ENCODE results near the gene ZNF616. TPM values are rescaled to one million over a fixed set of nuclear protein-coding genes. Genes with fewer than 3 reads are reported as not detected.
A peak's percentile ranks its signal among the peaks of the same experiment; 100 is the strongest.
"Not testable (repeated sequence)": the region's sequence is repeated elsewhere in the genome, so short reads cannot be mapped to it uniquely, and the experiment has no call there.

Gene ZNF616
- total RNA-seq, 2 experiments from 2014 or later: 6.2 to 8.4 TPM

DNA sequence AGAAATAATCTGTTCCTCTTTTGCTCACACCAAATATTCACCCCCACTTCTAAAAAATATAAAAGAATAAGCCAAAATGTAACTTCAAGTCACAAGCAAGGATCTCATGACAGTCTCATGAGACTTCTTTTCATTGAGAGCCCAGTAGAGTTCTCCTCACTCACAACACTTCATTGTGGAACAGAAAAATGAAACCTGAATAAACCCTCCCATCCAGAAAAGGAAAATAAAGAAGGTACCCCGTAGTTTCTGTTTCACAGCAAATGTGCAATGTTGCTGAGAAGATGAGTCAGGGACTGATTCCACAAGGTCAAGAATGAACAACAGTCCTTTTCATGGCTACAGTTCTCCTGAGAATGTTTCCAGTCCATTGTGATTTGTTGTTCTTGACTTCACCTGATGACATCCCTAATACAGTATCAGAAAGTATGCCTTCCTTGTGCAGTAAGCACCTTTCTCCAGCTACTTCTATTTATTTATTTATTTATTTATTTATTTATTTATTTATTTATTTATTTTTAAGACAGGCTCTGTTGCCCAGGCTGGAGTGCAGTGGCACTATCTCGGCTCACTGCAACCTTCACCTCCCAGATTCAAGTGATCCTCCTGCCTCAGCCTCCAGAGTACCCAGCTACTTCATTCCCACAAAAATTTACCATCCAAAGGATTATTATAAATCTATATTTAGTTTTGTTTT lies 37.7 kb downstream of the ZNF616 start:
- H3K4me3 Mint-ChIP-seq: no peak overlapping the region
- H3K9me3 Mint-ChIP-seq (ENCODE audit: insufficient read depth): peaks cover 38% of the 10 kb centered on the region
- DNase-seq (no peak), ATAC-seq (no peak)
- no peaks in the 10 kb centered on the region for H3K4me1 Mint-ChIP-seq (ENCODE audit: low read depth)
- POLR2A ChIA-PET: no interaction called here
- H3K36me3 Mint-ChIP-seq (ENCODE audit: low read depth): peaks cover 11% of the 10 kb centered on the region
- H3K27ac Mint-ChIP-seq: no peak overlapping the region
- no peaks in the 10 kb centered on the region for H3K27me3 Mint-ChIP-seq (ENCODE audit: low read depth)
- CTCF ChIA-PET: no interaction called here

DNA sequence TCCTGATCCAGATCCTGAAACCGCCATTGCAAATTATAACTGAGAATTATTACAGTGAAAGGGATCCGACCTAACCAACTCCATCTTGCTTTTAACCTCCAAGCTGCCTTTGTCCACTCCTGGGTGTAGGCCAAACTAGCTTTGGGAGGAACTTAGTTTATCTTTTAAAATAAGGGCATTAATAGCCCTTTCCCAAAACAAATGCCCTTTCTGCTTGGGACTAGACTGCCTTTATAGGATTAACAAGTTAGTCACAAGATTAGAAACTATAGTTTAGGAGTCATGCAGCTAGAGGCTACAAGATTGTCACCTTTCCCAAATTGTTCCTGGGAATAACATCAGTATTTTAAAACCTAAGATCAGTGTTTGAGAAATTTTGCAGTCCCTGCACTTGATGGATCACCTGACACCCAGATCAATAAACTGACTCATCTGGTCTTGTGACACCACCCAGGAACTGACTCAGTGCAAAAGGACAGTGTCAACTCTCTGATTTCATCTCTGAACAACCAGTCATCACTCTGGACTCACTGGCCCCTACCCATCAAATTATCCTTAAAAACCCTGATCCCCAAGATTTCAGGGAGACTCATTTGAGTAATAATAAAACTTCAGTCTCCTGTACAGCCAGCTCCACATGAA lies 40.1 kb downstream of the ZNF616 start:
- Mint-ChIP-seq H3K27ac (no peak overlapping the region), H3K36me3 (ENCODE audit: low read depth) (peaks cover 27% of the 10 kb centered on the region), H3K9me3 (ENCODE audit: insufficient read depth) (peaks cover 45% of the 10 kb centered on the region), H3K27me3 (ENCODE audit: low read depth) (no peaks in the 10 kb centered on the region), H3K4me1 (ENCODE audit: low read depth) (peaks cover 12% of the 10 kb centered on the region), H3K4me3 (no peak overlapping the region)
- POLR2A ChIA-PET: no interaction called here
- CTCF ChIA-PET: no interaction called here
- DNase-seq (no peak), ATAC-seq (no peak)

- peaks cover 27% of the 10 kb centered on the region for H3K4me1 Mint-ChIP-seq (ENCODE audit: low read depth)
- ATAC-seq; H3K27me3 Mint-ChIP-seq (ENCODE audit: low read depth); CTCF ChIA-PET; DNase-seq; POLR2A ChIA-PET: not testable (repeated sequence)
- peak overlapping the region; percentile 96 for H3K4me3 Mint-ChIP-seq
- H3K27ac Mint-ChIP-seq: peak overlapping the region; percentile 28
- H3K36me3 Mint-ChIP-seq (ENCODE audit: low read depth): peaks cover 57% of the 10 kb centered on the region
- peaks cover 58% of the 10 kb centered on the region for H3K9me3 Mint-ChIP-seq (ENCODE audit: insufficient read depth)
Measured at GRCh38 chr19:52096416-52096815, 43.3 kb downstream of the ZNF616 start.

GRCh38 chr19:52095172-52096014 lies 44.3 kb downstream of the ZNF616 start, which contains the start of gene ZNF841:
ZNF841 (minus strand) TSS chr19:52095765; CDS start chr19:52084801, 10,964 bp downstream.
- peaks cover 31% of the 10 kb centered on the region for H3K4me1 Mint-ChIP-seq (ENCODE audit: low read depth)
- ChIA-PET CTCF (no interaction called here), POLR2A (no interaction called here)
- peaks cover 65% of the 10 kb centered on the region for H3K9me3 Mint-ChIP-seq (ENCODE audit: insufficient read depth)
- peaks cover 67% of the 10 kb centered on the region for H3K36me3 Mint-ChIP-seq (ENCODE audit: low read depth)
- peak; percentile 93 for DNase-seq
- peak within 1 kb of the TSS; percentile 96 for H3K27ac Mint-ChIP-seq
- ATAC-seq: peak; percentile 94
- peak within 1 kb of the TSS; percentile 96 for H3K4me3 Mint-ChIP-seq
- no peaks in the 10 kb centered on the region for H3K27me3 Mint-ChIP-seq (ENCODE audit: low read depth)

- peaks cover 34% of the 10 kb centered on the region for H3K4me1 Mint-ChIP-seq (ENCODE audit: low read depth)
- peak; percentile 11 for ATAC-seq
- H3K9me3 Mint-ChIP-seq (ENCODE audit: insufficient read depth): peaks cover 67% of the 10 kb centered on the region
- CTCF ChIA-PET: no interaction called here
- peak overlapping the region; percentile 96 for H3K4me3 Mint-ChIP-seq
- H3K36me3 Mint-ChIP-seq (ENCODE audit: low read depth): peaks cover 75% of the 10 kb centered on the region
- peak; percentile 24 for DNase-seq
- peak overlapping the region; percentile 96 for H3K27ac Mint-ChIP-seq
- no peaks in the 10 kb centered on the region for H3K27me3 Mint-ChIP-seq (ENCODE audit: low read depth)
- POLR2A ChIA-PET: interaction anchor here (1.3 kb wide), 1 partner anchor 9 kb away, joined by 4 read pairs; no protein-coding TSS in a partner anchor
Measured at GRCh38 chr19:52094526-52095130, 45.1 kb downstream of the ZNF616 start.

GRCh38 chr19:52086481-52086880 lies 53.3 kb downstream of the ZNF616 start:
- POLR2A ChIA-PET: no interaction called here

GRCh38 chr19:52070496-52070895 lies 69.2 kb downstream of the ZNF616 start:
- CTCF ChIA-PET: no interaction called here
- peaks cover 70% of the 10 kb centered on the region for H3K9me3 Mint-ChIP-seq (ENCODE audit: insufficient read depth)
- H3K4me3 Mint-ChIP-seq: no peak overlapping the region
- H3K27ac Mint-ChIP-seq: no peak overlapping the region
- no peak for DNase-seq
- POLR2A ChIA-PET: no interaction called here
- no peak for ATAC-seq
- H3K4me1 Mint-ChIP-seq (ENCODE audit: low read depth): no peaks in the 10 kb centered on the region
- no peaks in the 10 kb centered on the region for H3K27me3 Mint-ChIP-seq (ENCODE audit: low read depth)
- peaks cover 99% of the 10 kb centered on the region for H3K36me3 Mint-ChIP-seq (ENCODE audit: low read depth)

More at GRCh38 chr19:52086481-52086880, 53.3 kb downstream of the ZNF616 start:
- H3K36me3 Mint-ChIP-seq (ENCODE audit: low read depth): peaks cover 97% of the 10 kb centered on the region
- H3K27ac Mint-ChIP-seq: peak overlapping the region; percentile 27
- DNase-seq: no peak
- ATAC-seq: no peak
- CTCF ChIA-PET: no interaction called here
- H3K9me3 Mint-ChIP-seq (ENCODE audit: insufficient read depth): peaks cover 70% of the 10 kb centered on the region
- no peak overlapping the region for H3K4me3 Mint-ChIP-seq
- peaks cover 14% of the 10 kb centered on the region for H3K4me1 Mint-ChIP-seq (ENCODE audit: low read depth)
- H3K27me3 Mint-ChIP-seq (ENCODE audit: low read depth): no peaks in the 10 kb centered on the region

DNA sequence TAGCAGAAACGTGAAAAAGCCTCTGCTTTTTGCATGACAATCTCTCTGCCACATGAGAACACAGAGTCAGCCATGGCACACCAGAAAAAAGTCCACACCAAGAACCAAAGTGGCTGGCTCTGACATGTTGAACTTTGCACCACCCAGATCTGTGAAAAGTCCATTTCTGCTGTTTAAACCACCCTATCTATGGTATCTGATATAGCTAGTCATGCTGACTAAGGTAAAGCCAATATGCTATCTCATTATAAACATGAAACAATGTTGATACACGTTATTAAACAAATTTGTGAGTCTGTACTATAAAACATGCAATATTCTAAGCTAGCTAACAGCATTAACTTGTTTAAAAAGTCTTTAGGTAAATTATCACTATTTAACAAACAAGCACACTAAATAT lies 70.1 kb downstream of the ZNF616 start:
- no peaks in the 10 kb centered on the region for H3K4me1 Mint-ChIP-seq (ENCODE audit: low read depth)
- DNase-seq: no peak
- CTCF ChIA-PET: no interaction called here
- no peak overlapping the region for H3K4me3 Mint-ChIP-seq
- peaks cover 70% of the 10 kb centered on the region for H3K9me3 Mint-ChIP-seq (ENCODE audit: insufficient read depth)
- POLR2A ChIA-PET: no interaction called here
- H3K27me3 Mint-ChIP-seq (ENCODE audit: low read depth): no peaks in the 10 kb centered on the region
- no peak overlapping the region for H3K27ac Mint-ChIP-seq
- no peak for ATAC-seq
- H3K36me3 Mint-ChIP-seq (ENCODE audit: low read depth): peaks cover 99% of the 10 kb centered on the region

DNA sequence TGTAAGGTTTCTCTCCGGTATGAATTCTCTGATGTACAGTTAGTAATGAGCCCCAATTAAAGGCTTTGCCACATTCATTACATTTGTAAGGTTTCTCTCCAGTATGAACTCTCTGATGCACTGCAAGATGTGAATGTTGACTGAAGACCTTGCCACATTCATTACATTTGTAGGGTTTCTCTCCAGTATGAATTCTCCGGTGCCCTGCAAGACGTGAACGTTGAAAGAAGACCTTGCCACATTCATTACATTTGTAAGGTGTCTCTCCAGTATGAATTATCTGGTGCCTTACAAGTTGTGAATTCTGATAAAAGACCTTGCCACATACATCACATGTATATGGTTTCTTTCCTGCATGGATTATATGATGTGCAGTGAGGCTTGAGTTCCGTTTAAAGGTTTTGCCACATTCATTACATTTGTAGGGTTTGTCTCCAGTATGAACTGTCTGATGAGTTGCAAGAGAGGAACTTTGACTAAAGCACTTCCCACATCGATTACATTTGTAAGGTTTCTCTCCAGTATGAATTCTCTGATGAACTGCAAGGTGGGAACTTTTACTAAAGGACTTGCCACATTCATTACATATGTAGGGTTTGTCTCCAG lies 73.4 kb downstream of the ZNF616 start:
- Mint-ChIP-seq H3K9me3 (ENCODE audit: insufficient read depth) (peaks cover 62% of the 10 kb centered on the region), H3K4me3 (no peak overlapping the region), H3K27ac (no peak overlapping the region), H3K4me1 (ENCODE audit: low read depth) (no peaks in the 10 kb centered on the region), H3K27me3 (ENCODE audit: low read depth) (no peaks in the 10 kb centered on the region), H3K36me3 (ENCODE audit: low read depth) (peaks cover 92% of the 10 kb centered on the region)
- DNase-seq (no peak), ATAC-seq (no peak)
- ChIA-PET POLR2A (no interaction called here), CTCF (no interaction called here)

DNA sequence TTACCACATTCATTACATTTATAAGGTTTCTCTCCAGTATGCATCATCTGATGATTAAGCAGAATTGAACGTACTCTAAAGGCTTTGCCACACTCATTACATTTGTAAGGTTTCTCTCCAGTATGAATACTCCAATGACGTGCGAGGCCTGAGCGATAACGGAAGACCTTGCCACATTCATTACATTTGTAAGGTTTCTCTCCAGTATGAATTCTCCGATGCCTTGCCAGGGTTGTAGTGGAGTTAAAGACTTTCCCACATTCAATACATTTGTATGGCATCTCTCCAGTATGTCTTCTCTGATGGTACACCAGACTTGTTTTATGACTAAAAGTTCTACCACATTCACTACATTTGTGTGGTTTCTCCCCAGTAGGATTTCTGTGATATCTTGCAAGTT lies 74.3 kb downstream of the ZNF616 start:
- ATAC-seq (no peak), DNase-seq (no peak)
- H3K36me3 Mint-ChIP-seq (ENCODE audit: low read depth): peaks cover 90% of the 10 kb centered on the region
- CTCF ChIA-PET: no interaction called here
- H3K9me3 Mint-ChIP-seq (ENCODE audit: insufficient read depth): peaks cover 61% of the 10 kb centered on the region
- no peak overlapping the region for H3K4me3 Mint-ChIP-seq
- POLR2A ChIA-PET: no interaction called here
- H3K4me1 Mint-ChIP-seq (ENCODE audit: low read depth): no peaks in the 10 kb centered on the region
- H3K27ac Mint-ChIP-seq: no peak overlapping the region
- no peaks in the 10 kb centered on the region for H3K27me3 Mint-ChIP-seq (ENCODE audit: low read depth)
